Measurements from ENCODE around the gene CTSC.

GRCh38 chr11:88306785-88307184 is 30.8 kb downstream of the CTSC start:
- TF ChIP-seq CTCF (IDR thresholded peaks at IDR 0.05): no peak
- TF ChIP-seq EZH2 (IDR thresholded peaks at IDR 0.05; ENCODE audit: borderline replicate concordance, insufficient read depth, low read depth, low read length, poor library complexity, severe bottlenecking): no peak
